ENCODE results near the gene TBC1D30. TPM values are rescaled to one million over a fixed set of nuclear protein-coding genes. Genes with fewer than 3 reads are reported as not detected.

TBC1D30 gene
- total RNA-seq, 1 donor from 2014 or later = 14.8 TPM

DNA sequence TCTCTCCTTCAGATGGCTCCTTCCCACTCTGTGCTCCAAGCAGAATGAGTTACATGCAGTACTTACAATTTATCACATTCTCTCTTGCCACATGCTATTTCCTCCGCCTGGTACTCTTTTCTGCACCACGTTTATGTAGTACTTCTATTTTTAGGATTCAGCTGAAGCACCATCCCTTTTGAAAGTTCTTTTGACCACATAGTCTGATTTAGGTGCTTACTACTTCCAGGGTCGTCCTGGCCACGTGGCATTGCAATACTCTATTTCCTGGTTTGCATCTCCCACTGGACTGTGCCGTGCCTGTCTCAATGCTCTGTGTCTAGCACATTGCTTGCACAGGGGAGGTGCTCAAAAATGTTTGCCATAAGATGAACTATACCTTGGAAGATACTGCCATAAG, 16.3 kb upstream of the TBC1D30 start:
- H3K4me1 ChIP-seq = no peaks in the 10 kb centered on the region
- no peaks in the 10 kb centered on the region for H3K36me3 ChIP-seq
- no peak overlapping the region for H3K27ac ChIP-seq
- ATAC-seq (no peak), DNase-seq (no peak)
- intact Hi-C loops (cut with DNase I) = no loop called here
- H3K4me3 ChIP-seq = no peak overlapping the region
- no peaks in the 10 kb centered on the region for H3K9me3 ChIP-seq
- TF ChIP-seq, protein P1, sequence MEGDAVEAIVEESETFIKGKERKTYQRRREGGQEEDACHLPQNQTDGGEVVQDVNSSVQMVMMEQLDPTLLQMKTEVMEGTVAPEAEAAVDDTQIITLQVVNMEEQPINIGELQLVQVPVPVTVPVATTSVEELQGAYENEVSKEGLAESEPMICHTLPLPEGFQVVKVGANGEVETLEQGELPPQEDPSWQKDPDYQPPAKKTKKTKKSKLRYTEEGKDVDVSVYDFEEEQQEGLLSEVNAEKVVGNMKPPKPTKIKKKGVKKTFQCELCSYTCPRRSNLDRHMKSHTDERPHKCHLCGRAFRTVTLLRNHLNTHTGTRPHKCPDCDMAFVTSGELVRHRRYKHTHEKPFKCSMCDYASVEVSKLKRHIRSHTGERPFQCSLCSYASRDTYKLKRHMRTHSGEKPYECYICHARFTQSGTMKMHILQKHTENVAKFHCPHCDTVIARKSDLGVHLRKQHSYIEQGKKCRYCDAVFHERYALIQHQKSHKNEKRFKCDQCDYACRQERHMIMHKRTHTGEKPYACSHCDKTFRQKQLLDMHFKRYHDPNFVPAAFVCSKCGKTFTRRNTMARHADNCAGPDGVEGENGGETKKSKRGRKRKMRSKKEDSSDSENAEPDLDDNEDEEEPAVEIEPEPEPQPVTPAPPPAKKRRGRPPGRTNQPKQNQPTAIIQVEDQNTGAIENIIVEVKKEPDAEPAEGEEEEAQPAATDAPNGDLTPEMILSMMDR (IDR thresholded peaks at IDR 0.05) = no peak
- no peaks in the 10 kb centered on the region for H3K27me3 ChIP-seq

DNA sequence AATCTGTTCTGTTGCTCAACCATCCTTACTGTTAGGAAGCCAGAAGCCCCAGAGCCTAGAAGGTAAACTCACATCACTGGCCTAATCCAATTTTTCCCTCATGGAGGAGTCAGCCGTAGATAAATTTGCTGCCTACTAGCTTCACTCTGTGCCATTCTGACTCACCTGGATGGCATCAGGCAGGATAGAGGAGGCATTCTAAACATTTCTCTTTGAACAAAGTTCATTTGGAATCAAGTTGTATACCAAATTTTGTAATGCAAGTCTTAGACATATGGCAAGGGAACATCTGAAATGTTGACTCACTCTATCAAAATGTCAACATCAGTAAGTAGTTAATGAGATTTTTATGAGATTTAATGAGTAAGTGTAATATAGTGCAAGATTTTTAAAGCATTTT, 13.6 kb upstream of the TBC1D30 start:
- no peak overlapping the region for H3K4me3 ChIP-seq
- no peak for ATAC-seq

DNA sequence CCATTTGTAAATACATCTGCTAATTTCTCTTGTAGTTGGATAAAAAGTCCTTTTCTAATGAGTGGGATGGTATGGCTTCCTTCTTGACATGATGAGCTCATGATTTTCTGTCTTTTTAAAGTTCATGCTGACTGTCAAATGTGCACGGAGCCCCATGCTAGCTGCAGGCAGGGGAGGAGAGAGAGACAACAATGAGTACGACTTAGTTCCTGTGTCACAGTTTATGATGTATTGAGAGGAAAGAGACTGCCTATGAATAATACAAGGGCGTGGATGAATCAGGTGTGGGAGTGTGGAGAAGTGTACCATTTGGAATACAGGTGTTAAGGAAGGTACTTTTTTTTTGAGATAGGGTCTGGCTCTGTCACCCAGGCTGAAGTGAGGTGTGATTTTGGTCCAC, 10.7 kb upstream of the TBC1D30 start:
- H3K27me3 ChIP-seq = no peaks in the 10 kb centered on the region
- no peak overlapping the region for H3K27ac ChIP-seq
- intact Hi-C loops (cut with DNase I) = no loop called here
- no peaks in the 10 kb centered on the region for H3K36me3 ChIP-seq
- TF ChIP-seq, protein P1 (IDR thresholded peaks at IDR 0.05) = no peak
- H3K9me3 ChIP-seq = no peaks in the 10 kb centered on the region
- no peaks in the 10 kb centered on the region for H3K4me1 ChIP-seq
- ATAC-seq (no peak), DNase-seq (no peak)
- no peak overlapping the region for H3K4me3 ChIP-seq

More for the DNA sequence above, 13.6 kb upstream of the TBC1D30 start:
- Histone ChIP-seq H3K4me1 (no peaks in the 10 kb centered on the region), H3K27ac (no peak overlapping the region), H3K27me3 (no peaks in the 10 kb centered on the region), H3K36me3 (no peaks in the 10 kb centered on the region), H3K9me3 (no peaks in the 10 kb centered on the region)
- no peak for DNase-seq
- TF ChIP-seq, protein P1 (IDR thresholded peaks at IDR 0.05) = no peak
- intact Hi-C loops (cut with DNase I) = no loop called here

DNA sequence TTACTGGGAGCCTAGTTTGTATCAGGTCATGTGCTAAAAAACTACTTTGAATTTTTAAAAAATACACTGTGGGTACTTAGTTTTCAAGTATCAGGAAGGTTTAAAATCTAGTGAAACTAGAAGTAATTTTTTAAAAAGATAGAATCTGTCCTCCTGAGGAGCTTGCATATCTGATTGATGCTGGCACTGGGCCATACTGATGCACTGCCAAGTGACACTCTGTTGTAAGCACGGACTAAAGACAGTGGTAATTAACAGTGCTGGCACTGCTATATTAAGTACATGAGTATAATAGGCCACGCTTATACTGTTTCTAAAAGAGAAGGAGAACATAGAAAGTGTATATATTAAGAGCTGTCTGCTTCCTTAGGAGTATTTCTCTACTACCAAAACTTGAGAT, 10.0 kb upstream of the TBC1D30 start:
- no peak for ATAC-seq
- intact Hi-C loops (cut with DNase I) = no loop called here
- Histone ChIP-seq H3K27ac (no peak overlapping the region), H3K9me3 (no peaks in the 10 kb centered on the region), H3K27me3 (no peaks in the 10 kb centered on the region), H3K4me1 (no peaks in the 10 kb centered on the region), H3K36me3 (no peaks in the 10 kb centered on the region), H3K4me3 (no peak overlapping the region)
- TF ChIP-seq, protein P1 (IDR thresholded peaks at IDR 0.05) = no peak
- DNase-seq = no peak

DNA sequence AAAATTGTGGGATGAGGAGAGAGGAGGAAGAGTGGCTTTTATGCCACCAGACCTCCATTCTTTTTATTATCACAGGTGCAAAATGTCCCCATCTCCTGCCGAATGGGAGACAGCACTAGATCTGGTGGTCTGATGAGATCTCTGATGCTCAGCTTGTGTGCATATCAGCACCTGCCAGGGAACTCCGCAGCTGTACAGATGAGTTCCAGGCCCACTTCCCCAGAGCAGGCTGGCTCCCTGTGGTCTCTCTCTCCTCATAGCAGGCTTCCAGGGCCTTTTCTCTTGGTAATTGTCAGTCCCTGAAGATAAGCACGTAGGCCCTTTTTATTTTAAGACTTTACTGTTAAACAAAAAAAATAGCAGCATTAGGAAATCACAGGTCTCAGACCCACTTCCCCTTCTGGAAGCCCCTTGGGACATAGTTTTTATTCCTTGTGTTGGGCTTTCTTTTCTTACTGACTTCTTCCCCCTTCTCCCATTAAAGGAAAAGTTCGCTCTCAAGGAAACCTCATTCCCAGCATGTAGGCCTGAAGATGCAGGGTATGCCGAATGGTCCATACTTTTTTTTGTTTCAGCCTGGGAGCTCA, 4.5 kb upstream of the TBC1D30 start:
- ATAC-seq (no peak), DNase-seq (no peak)
- H3K4me3 ChIP-seq = no peak overlapping the region
- no peak overlapping the region for H3K27ac ChIP-seq
- TF ChIP-seq, protein P1 (IDR thresholded peaks at IDR 0.05) = no peak
- H3K36me3 ChIP-seq = no peaks in the 10 kb centered on the region
- H3K9me3 ChIP-seq = no peaks in the 10 kb centered on the region
- intact Hi-C loops (cut with DNase I) = no loop called here
- peaks cover 10% of the 10 kb centered on the region for H3K4me1 ChIP-seq
- H3K27me3 ChIP-seq = peaks cover 13% of the 10 kb centered on the region

DNA sequence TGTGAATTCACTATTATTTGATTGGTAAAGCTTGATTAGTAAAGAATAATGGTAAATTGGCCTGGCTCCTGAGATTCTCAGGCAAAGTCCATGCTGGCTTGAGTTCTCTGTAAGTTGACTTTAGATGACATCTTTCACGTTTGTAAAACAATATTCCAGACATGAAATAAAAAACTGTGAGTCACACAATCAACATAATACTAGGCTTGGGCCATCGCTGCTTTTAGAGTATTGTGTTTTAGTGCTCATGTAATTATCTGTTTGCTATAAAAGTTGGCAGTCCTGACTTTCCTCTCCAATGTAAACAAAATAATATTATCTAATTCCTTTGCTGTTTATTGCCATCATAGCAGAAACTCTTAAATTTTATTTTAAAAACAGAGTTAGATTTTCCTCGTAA, 3.9 kb upstream of the TBC1D30 start:
- H3K4me3 ChIP-seq = no peak overlapping the region
- no peaks in the 10 kb centered on the region for H3K9me3 ChIP-seq
- H3K4me1 ChIP-seq = peaks cover 17% of the 10 kb centered on the region
- H3K27me3 ChIP-seq = peaks cover 19% of the 10 kb centered on the region
- no peak for ATAC-seq
- no peaks in the 10 kb centered on the region for H3K36me3 ChIP-seq
- intact Hi-C loops (cut with DNase I) = no loop called here
- no peak for DNase-seq
- TF ChIP-seq, protein P1 (IDR thresholded peaks at IDR 0.05) = no peak
- no peak overlapping the region for H3K27ac ChIP-seq
